HG02840 (cell line): ENCODE results near the gene ADM2.
A peak's percentile ranks its signal among the peaks of the same experiment; 100 is the strongest.

Experiments
- ATAC-seq: cut with Tn5 transposase; IDR thresholded peaks from one replicate; pipeline ENCODE4 v1.9.1; 2021; ENCODE audit warnings: mild to moderate bottlenecking, moderate library complexity, moderate number of reproducible peaks; ENCODE audit not compliant: unreplicated experiment, low FRiP score

Gene ADM2

GRCh38 chr22:50465066-50465930 is 16.0 kb upstream of the ADM2 start:
- no peak for ATAC-seq

GRCh38 chr22:50467341-50467740 is 14.0 kb upstream of the ADM2 start:
- ATAC-seq: no peak

- no peak for ATAC-seq
Measured at GRCh38 chr22:50467773-50468440, 13.4 kb upstream of the ADM2 start.

GRCh38 chr22:50468626-50469025 is 12.7 kb upstream of the ADM2 start:
- ATAC-seq: no peak

- ATAC-seq: peak; percentile 46
Measured at GRCh38 chr22:50469377-50470305, 11.7 kb upstream of the ADM2 start.

- ATAC-seq: no peak
Measured at GRCh38 chr22:50470491-50470890, 10.9 kb upstream of the ADM2 start.

- ATAC-seq: no peak
Measured at GRCh38 chr22:50471197-50471847, 10.0 kb upstream of the ADM2 start.

- ATAC-seq: no peak
Measured at GRCh38 chr22:50471962-50472361, 9.4 kb upstream of the ADM2 start.

GRCh38 chr22:50473088-50473487 is 8.3 kb upstream of the ADM2 start:
- ATAC-seq: no peak

GRCh38 chr22:50473855-50474671 is 7.3 kb upstream of the ADM2 start:
- no peak for ATAC-seq

- ATAC-seq: peak; percentile 67
Measured at GRCh38 chr22:50474710-50475651, 6.4 kb upstream of the ADM2 start, which contains the start of gene SBF1. TSS of gene SBF1 (minus strand) at chr22:50475035. CDS start at chr22:50474840, 195 bp downstream.

- ATAC-seq: no peak
Measured at GRCh38 chr22:50475652-50476002, 5.7 kb upstream of the ADM2 start.

GRCh38 chr22:50476868-50477267 is 4.5 kb upstream of the ADM2 start:
- no peak for ATAC-seq

GRCh38 chr22:50477923-50478322 is 3.4 kb upstream of the ADM2 start:
- ATAC-seq: no peak

GRCh38 chr22:50479721-50480120 is 1.6 kb upstream of the ADM2 start:
- ATAC-seq: no peak

GRCh38 chr22:50481045-50481439 is 301 bp upstream of the ADM2 start:
- no peak for ATAC-seq

GRCh38 chr22:50482107-50483074 is 1.0 kb downstream of the ADM2 start:
- no peak for ATAC-seq
